ENCODE measurements around the gene TRIM44. TPM values are rescaled to one million over a fixed set of nuclear protein-coding genes. Genes with fewer than 3 reads are reported as not detected.

Gene TRIM44
- total RNA-seq, 6 experiments from 2014 or later: 56.7 to 65.0 (median 60.1) TPM

- Mint-ChIP-seq H3K4me3 (no peak overlapping the region), H3K4me1 (ENCODE audit: low read depth) (peaks cover 43% of the 10 kb centered on the region), H3K27me3 (ENCODE audit: insufficient read depth) (peaks cover 1% of the 10 kb centered on the region; the same call in 1 of the 2 replicates), H3K36me3 (ENCODE audit: low read depth) (peaks cover 5% of the 10 kb centered on the region; the same call in 1 of the 2 replicates), H3K27ac (no peak overlapping the region), H3K9me3 (no peaks in the 10 kb centered on the region)
- no peak for TF ChIP-seq CTCF (IDR thresholded peaks at IDR 0.05)
- DNase-seq: no peak
Measured at GRCh38 chr11:35632301-35632700, 30.3 kb upstream of the TRIM44 start.

GRCh38 chr11:35633827-35634423 is 28.6 kb upstream of the TRIM44 start:
- peaks cover 38% of the 10 kb centered on the region for H3K4me1 Mint-ChIP-seq (ENCODE audit: low read depth)
- no peaks in the 10 kb centered on the region for H3K9me3 Mint-ChIP-seq

GRCh38 chr11:35635933-35636332 is 26.6 kb upstream of the TRIM44 start:
- H3K4me1 Mint-ChIP-seq (ENCODE audit: low read depth): peaks cover 24% of the 10 kb centered on the region
- H3K9me3 Mint-ChIP-seq: no peaks in the 10 kb centered on the region
- H3K4me3 Mint-ChIP-seq: no peak overlapping the region
- no peak for DNase-seq
- no peak for TF ChIP-seq CTCF (IDR thresholded peaks at IDR 0.05)
- no peak overlapping the region for H3K27ac Mint-ChIP-seq
- H3K27me3 Mint-ChIP-seq (ENCODE audit: insufficient read depth): peaks cover 1% of the 10 kb centered on the region; the same call in 1 of the 2 replicates
- H3K36me3 Mint-ChIP-seq (ENCODE audit: low read depth): peaks cover 5% of the 10 kb centered on the region; the same call in 1 of the 2 replicates

More at GRCh38 chr11:35633827-35634423, 28.6 kb upstream of the TRIM44 start:
- no peak for TF ChIP-seq CTCF (IDR thresholded peaks at IDR 0.05)
- no peaks in the 10 kb centered on the region for H3K27me3 Mint-ChIP-seq (ENCODE audit: insufficient read depth)
- H3K4me3 Mint-ChIP-seq: no peak overlapping the region
- DNase-seq: no peak
- H3K27ac Mint-ChIP-seq: no peak overlapping the region
- peaks cover 5% of the 10 kb centered on the region; the same call in 1 of the 2 replicates for H3K36me3 Mint-ChIP-seq (ENCODE audit: low read depth)

GRCh38 chr11:35639591-35640179 is 22.9 kb upstream of the TRIM44 start:
- H3K27me3 Mint-ChIP-seq (ENCODE audit: insufficient read depth): peaks cover 1% of the 10 kb centered on the region; the same call in 1 of the 2 replicates
- no peak for TF ChIP-seq CTCF (IDR thresholded peaks at IDR 0.05)
- H3K9me3 Mint-ChIP-seq: no peaks in the 10 kb centered on the region
- no peak overlapping the region for H3K4me3 Mint-ChIP-seq
- no peak for DNase-seq
- H3K36me3 Mint-ChIP-seq (ENCODE audit: low read depth): no peaks in the 10 kb centered on the region
- H3K27ac Mint-ChIP-seq: no peak overlapping the region
- peaks cover 15% of the 10 kb centered on the region for H3K4me1 Mint-ChIP-seq (ENCODE audit: low read depth)

GRCh38 chr11:35641171-35641897 is 21.2 kb upstream of the TRIM44 start:
- Mint-ChIP-seq H3K4me3 (no peak overlapping the region), H3K27me3 (ENCODE audit: insufficient read depth) (peaks cover 1% of the 10 kb centered on the region; the same call in 1 of the 2 replicates), H3K9me3 (no peaks in the 10 kb centered on the region), H3K36me3 (ENCODE audit: low read depth) (no peaks in the 10 kb centered on the region), H3K4me1 (ENCODE audit: low read depth) (peaks cover 15% of the 10 kb centered on the region), H3K27ac (no peak overlapping the region; the same call in 1 of the 2 replicates)
- no peak for DNase-seq
- no peak for TF ChIP-seq CTCF (IDR thresholded peaks at IDR 0.05)

Data from HFFc6 (cell line).